Adrenal gland (tissue), 5 donors: Measurements from ENCODE around the gene LRRC4C.

Experiments used
- CTCF ChIP-seq, 6 experiments: fragments of 450-650 bp in 4 of 6; fragments of 200-600 bp in 2 of 6; sonication (generic) in 1 of 6; IDR thresholded peaks; 1 replicate in 5 of 6; 2 replicates in 1 of 6; pipeline versions ENCODE4 v1.5.1 to v1.8.0; 2016 to 2021; ENCODE audit warnings: antibody characterized with exemption in 6 of 6, mild to moderate bottlenecking in 2 of 6, moderate library complexity in 1 of 6
- POLR2A ChIP-seq, 2 donors: fragments of 450-650 bp; IDR thresholded peaks; one replicate each; pipeline ENCODE4 v1.6.1; 2017; ENCODE audit warnings: antibody characterized with exemption in 2 of 2, mild to moderate bottlenecking in 2 of 2, moderate library complexity in 1 of 2
- donor health status: DM: no; HTN: no; CAD: no.

DNA sequence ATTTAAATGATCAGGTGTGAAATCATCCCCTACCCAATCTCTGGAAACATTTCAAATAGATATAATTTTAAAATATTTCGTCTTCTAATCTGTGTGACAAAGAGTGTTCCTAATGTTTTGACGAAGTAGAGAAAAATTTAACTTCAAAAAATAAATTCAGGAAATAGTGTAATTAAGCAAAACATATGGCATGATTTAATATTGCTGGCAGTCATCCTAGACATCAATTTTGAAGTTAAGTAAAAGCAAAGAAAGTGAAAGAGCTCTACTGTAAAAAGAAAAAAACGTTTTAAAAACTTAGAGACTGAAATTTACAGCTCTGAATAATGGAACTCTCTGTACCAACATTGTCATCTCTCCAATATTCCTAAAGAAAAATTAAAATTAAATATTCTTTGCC, 1062.3 kb downstream of the LRRC4C start:
- TF ChIP-seq CTCF (IDR thresholded peaks at IDR 0.05) (no peak), POLR2A (IDR thresholded peaks at IDR 0.05) (no peak)
